Measurements from ENCODE around the gene FABP2.

The FABP2 gene

DNA sequence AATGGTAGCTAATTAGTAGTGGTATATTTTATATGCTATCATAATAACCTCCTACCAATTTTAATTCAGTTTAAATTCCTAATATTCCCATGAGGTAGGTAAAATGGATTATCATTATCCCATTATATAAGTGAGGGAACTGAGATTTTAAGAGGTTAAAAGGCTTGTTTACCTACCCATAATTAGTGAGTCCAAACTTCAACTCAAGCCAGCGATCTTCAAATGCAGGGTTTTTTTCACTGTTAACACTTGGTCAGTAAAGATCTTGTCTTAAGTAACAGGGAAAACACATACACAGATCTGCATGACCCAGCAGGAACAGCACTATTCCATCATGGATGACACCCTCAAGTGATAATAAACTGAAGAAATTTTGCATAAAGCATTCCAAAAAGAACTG, 31.3 kb downstream of the FABP2 start:
- Histone ChIP-seq H3K9me2 (replicated peaks; ENCODE audit: low read depth, low read length) (no peaks in the 10 kb centered on the region), H3K27me3 (ENCODE audit: insufficient read depth, low read length, poor library complexity, severe bottlenecking) (no peaks in the 10 kb centered on the region), H2AFZ (ENCODE audit: low read length) (no peak overlapping the region), H3K4me1 (ENCODE audit: insufficient read depth, low read length, poor library complexity, severe bottlenecking) (no peaks in the 10 kb centered on the region), H3K4me3 (ENCODE audit: low read length, poor library complexity, severe bottlenecking) (no peak overlapping the region), H3K9me3 (ENCODE audit: insufficient read depth, low read depth, low read length) (no peaks in the 10 kb centered on the region), H4K20me1 (ENCODE audit: insufficient read depth, low read length, poor library complexity, severe bottlenecking) (no peaks in the 10 kb centered on the region), H3F3A (ENCODE audit: low read depth) (no peaks in the 10 kb centered on the region), H3K79me2 (ENCODE audit: insufficient read depth, low read length) (no peaks in the 10 kb centered on the region), H3K36me3 (ENCODE audit: insufficient read depth, low read length) (no peaks in the 10 kb centered on the region), H3K9ac (ENCODE audit: low read depth, low read length, poor library complexity, severe bottlenecking) (no peak overlapping the region), H3K4me2 (ENCODE audit: low read depth, low read length, poor library complexity, severe bottlenecking) (no peak overlapping the region)
- TF ChIP-seq, protein P1, sequence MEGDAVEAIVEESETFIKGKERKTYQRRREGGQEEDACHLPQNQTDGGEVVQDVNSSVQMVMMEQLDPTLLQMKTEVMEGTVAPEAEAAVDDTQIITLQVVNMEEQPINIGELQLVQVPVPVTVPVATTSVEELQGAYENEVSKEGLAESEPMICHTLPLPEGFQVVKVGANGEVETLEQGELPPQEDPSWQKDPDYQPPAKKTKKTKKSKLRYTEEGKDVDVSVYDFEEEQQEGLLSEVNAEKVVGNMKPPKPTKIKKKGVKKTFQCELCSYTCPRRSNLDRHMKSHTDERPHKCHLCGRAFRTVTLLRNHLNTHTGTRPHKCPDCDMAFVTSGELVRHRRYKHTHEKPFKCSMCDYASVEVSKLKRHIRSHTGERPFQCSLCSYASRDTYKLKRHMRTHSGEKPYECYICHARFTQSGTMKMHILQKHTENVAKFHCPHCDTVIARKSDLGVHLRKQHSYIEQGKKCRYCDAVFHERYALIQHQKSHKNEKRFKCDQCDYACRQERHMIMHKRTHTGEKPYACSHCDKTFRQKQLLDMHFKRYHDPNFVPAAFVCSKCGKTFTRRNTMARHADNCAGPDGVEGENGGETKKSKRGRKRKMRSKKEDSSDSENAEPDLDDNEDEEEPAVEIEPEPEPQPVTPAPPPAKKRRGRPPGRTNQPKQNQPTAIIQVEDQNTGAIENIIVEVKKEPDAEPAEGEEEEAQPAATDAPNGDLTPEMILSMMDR (conservative IDR thresholded peaks at IDR 0.05; ENCODE audit: low read length) = no peak
- no peak for TF ChIP-seq EZH2phosphoT487 (IDR thresholded peaks at IDR 0.05; ENCODE audit: borderline replicate concordance)

- Histone ChIP-seq H3K4me2 (ENCODE audit: low read depth, low read length, poor library complexity, severe bottlenecking) (no peak overlapping the region), H3K9ac (ENCODE audit: low read depth, low read length, poor library complexity, severe bottlenecking) (no peak overlapping the region), H2AFZ (ENCODE audit: low read length) (no peak overlapping the region), H3K36me3 (ENCODE audit: insufficient read depth, low read length) (no peaks in the 10 kb centered on the region), H3F3A (ENCODE audit: low read depth) (no peaks in the 10 kb centered on the region), H3K79me2 (ENCODE audit: insufficient read depth, low read length) (no peaks in the 10 kb centered on the region), H3K4me3 (ENCODE audit: low read length, poor library complexity, severe bottlenecking) (no peak overlapping the region), H4K20me1 (ENCODE audit: insufficient read depth, low read length, poor library complexity, severe bottlenecking) (no peaks in the 10 kb centered on the region), H3K9me2 (replicated peaks; ENCODE audit: low read depth, low read length) (no peaks in the 10 kb centered on the region), H3K9me3 (ENCODE audit: insufficient read depth, low read depth, low read length) (no peaks in the 10 kb centered on the region), H3K4me1 (ENCODE audit: insufficient read depth, low read length, poor library complexity, severe bottlenecking) (peaks cover 3% of the 10 kb centered on the region), H3K27me3 (ENCODE audit: insufficient read depth, low read length, poor library complexity, severe bottlenecking) (no peaks in the 10 kb centered on the region)
- no peak for TF ChIP-seq EZH2phosphoT487 (IDR thresholded peaks at IDR 0.05; ENCODE audit: borderline replicate concordance)
- TF ChIP-seq, protein P1 (conservative IDR thresholded peaks at IDR 0.05; ENCODE audit: low read length) = no peak
These were observed 32.6 kb downstream of the FABP2 start for GRCh38 chr4:119289313-119289712.

DNA sequence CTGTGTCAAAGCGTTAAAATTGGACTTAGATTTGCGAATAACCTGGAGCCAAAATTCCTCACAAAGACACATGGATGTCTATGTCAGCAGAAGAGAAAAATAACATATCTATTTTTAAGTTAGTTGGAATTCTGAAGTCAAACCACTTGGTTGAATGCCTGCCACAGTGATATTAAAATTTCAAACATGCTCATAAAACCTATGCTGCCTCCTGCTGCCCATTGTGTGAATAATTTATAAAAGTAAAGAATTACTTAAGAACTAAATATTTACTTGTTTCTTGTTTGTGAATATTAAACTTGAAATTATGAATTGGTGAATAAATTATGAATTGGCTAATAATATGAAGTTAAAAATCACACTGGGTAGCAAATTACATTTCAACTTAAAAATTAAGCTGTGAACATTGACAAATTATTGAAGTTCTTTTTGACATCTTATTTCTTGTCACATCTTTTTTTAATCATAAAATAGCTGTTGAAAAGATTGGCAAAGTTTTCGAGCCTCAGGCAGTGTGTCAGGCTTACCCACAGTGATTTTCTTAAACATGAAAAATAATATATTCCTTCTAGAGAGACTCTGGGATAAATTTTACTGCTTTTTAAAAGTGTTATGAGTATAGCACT, 35.4 kb downstream of the FABP2 start:
- H3K79me2 ChIP-seq (ENCODE audit: insufficient read depth, low read length) = no peaks in the 10 kb centered on the region
- no peak overlapping the region for H2AFZ ChIP-seq (ENCODE audit: low read length)
- no peaks in the 10 kb centered on the region for H3F3A ChIP-seq (ENCODE audit: low read depth)
- no peaks in the 10 kb centered on the region for H3K36me3 ChIP-seq (ENCODE audit: insufficient read depth, low read length)
- TF ChIP-seq EZH2phosphoT487 (IDR thresholded peaks at IDR 0.05; ENCODE audit: borderline replicate concordance) = no peak
- TF ChIP-seq, protein P1 (conservative IDR thresholded peaks at IDR 0.05; ENCODE audit: low read length) = peak; percentile 69
- no peaks in the 10 kb centered on the region for H3K9me3 ChIP-seq (ENCODE audit: insufficient read depth, low read depth, low read length)
- no peaks in the 10 kb centered on the region for H3K9me2 ChIP-seq (replicated peaks; ENCODE audit: low read depth, low read length)
- H3K27me3 ChIP-seq (ENCODE audit: insufficient read depth, low read length, poor library complexity, severe bottlenecking) = peaks cover 6% of the 10 kb centered on the region
- H3K4me1 ChIP-seq (ENCODE audit: insufficient read depth, low read length, poor library complexity, severe bottlenecking) = peaks cover 10% of the 10 kb centered on the region
- no peak overlapping the region for H3K4me3 ChIP-seq (ENCODE audit: low read length, poor library complexity, severe bottlenecking)
- H4K20me1 ChIP-seq (ENCODE audit: insufficient read depth, low read length, poor library complexity, severe bottlenecking) = no peaks in the 10 kb centered on the region
- H3K4me2 ChIP-seq (ENCODE audit: low read depth, low read length, poor library complexity, severe bottlenecking) = no peak overlapping the region
- no peak overlapping the region for H3K9ac ChIP-seq (ENCODE audit: low read depth, low read length, poor library complexity, severe bottlenecking)
